ENCODE data around the gene SMYD4.
"Not testable (repeated sequence)": the region's sequence is repeated elsewhere in the genome, so short reads cannot be mapped to it uniquely, and the experiment has no call there.

The SMYD4 gene

DNA sequence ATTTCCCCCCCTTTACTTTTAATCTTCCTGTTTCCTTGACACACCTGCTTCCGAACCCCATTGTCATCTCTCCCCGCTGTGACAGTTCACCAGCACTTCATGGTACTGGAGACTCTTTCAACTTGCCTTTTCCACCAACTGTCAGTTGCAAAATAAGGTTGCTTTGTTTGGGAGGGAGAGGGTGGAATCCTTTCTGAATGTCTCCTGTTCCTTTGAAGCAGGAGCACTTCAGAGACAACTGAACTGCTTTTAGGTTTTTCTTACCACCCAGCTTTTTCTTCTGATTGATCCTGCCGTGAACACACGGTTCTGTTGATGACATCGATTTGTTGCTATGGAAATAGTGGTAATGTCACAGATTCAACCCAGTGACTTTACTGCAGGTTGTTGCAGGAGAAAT, 42.1 kb upstream of the SMYD4 start:
- DNase-seq (ENCODE audit: insufficient read length, low spot score), result no peak
- TF ChIP-seq, protein P1, sequence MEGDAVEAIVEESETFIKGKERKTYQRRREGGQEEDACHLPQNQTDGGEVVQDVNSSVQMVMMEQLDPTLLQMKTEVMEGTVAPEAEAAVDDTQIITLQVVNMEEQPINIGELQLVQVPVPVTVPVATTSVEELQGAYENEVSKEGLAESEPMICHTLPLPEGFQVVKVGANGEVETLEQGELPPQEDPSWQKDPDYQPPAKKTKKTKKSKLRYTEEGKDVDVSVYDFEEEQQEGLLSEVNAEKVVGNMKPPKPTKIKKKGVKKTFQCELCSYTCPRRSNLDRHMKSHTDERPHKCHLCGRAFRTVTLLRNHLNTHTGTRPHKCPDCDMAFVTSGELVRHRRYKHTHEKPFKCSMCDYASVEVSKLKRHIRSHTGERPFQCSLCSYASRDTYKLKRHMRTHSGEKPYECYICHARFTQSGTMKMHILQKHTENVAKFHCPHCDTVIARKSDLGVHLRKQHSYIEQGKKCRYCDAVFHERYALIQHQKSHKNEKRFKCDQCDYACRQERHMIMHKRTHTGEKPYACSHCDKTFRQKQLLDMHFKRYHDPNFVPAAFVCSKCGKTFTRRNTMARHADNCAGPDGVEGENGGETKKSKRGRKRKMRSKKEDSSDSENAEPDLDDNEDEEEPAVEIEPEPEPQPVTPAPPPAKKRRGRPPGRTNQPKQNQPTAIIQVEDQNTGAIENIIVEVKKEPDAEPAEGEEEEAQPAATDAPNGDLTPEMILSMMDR (IDR thresholded peaks at IDR 0.05; ENCODE audit: insufficient read depth, missing control alignments), result no peak
- FAIRE-seq, result no peak

DNA sequence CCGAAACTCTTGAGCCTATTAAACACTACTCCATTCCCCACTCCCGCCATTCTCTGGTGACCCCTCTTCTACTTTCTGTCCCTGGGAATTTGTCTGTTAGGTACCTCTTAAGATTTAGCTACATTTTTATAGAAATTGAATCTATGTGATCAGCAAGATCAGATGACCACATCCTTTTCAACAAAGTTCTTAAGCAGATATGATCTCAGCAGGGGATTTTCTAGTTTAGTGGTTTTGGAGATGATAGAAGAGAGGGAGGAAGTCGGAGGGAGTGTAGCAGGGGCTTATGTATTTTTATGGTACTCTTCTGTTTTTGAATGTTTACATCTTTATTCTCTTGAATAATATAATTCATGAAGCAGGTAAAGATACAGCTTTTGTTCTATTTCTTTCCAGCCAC, 40.9 kb upstream of the SMYD4 start:
- FAIRE-seq (no peak), DNase-seq (ENCODE audit: insufficient read length, low spot score) (no peak)

DNA sequence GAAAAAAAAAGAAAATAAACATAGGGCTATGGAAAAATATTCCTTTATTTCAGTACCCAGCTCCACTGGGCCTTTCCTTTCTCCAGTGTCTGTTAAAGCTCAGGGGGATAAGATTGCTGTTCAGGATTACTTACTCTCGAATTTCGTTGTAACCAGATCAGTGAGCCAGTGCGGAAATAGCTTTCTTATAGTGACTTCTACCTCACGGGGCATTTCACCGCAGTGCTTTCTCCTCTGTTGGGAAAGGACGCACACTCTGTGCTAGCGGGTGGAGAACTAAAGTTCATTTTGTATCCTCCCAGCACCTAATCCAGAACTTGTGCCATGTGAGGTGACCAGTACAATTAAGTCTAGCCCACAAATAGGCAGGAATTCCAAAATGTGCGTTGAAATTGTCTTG, 38.4 kb upstream of the SMYD4 start:
- DNase-seq (ENCODE audit: insufficient read length, low spot score), result no peak
- no peak for FAIRE-seq
- TF ChIP-seq, protein P1 (IDR thresholded peaks at IDR 0.05; ENCODE audit: insufficient read depth, missing control alignments), result no peak

More for the DNA sequence above, 40.9 kb upstream of the SMYD4 start:
- TF ChIP-seq, protein P1 (IDR thresholded peaks at IDR 0.05; ENCODE audit: insufficient read depth, missing control alignments), result no peak

GRCh38 chr17:1867307-1867706, 37.6 kb upstream of the SMYD4 start:
- TF ChIP-seq, protein P1 (IDR thresholded peaks at IDR 0.05; ENCODE audit: insufficient read depth, missing control alignments), result no peak
- DNase-seq (ENCODE audit: insufficient read length, low spot score) (no peak), FAIRE-seq (no peak)

DNA sequence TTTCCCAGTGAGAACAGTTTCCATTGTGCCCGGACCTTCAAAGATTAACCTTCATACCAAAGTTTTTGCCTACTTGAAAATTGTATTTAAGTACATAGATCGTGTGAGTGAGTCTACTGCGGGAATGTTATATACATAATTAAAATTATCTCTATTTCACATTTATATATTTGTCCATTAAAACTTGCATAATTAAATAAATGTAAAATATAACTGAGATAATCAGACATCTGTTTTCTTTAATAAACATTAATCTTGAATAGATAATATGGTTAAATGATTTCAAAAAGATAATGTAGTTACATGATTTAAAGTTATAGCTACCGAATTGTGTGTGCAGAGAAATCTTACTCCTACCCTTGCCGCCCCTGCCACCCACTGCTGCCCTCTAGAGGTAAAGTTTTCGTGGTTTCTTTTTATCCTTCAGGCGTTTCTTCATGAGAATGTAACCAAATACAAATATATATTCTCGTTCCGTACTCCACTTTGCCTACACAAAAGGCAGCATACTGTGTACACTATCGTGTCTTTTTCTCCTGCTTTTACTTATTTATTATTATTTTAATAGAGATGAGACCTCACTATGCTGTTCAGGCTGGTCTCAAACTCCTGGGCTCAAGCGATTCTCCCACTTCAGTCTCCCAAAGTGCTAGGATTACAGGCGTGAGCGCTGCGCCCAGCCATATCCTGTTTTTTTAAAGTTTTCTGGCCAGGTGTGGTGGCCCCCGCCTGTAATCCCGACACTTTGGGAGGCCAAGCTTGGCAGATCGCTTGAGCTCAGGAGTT, 35.7 kb upstream of the SMYD4 start:
- DNase-seq (ENCODE audit: insufficient read length, low spot score) (no peak), FAIRE-seq (no peak)
- TF ChIP-seq, protein P1 (IDR thresholded peaks at IDR 0.05; ENCODE audit: insufficient read depth, missing control alignments), result peak; percentile 37

GRCh38 chr17:1861391-1862010, 31.8 kb upstream of the SMYD4 start:
- TF ChIP-seq, protein P1 (IDR thresholded peaks at IDR 0.05; ENCODE audit: insufficient read depth, missing control alignments), result no peak
- FAIRE-seq, result no peak
- DNase-seq (ENCODE audit: insufficient read length, low spot score), result no peak

DNA sequence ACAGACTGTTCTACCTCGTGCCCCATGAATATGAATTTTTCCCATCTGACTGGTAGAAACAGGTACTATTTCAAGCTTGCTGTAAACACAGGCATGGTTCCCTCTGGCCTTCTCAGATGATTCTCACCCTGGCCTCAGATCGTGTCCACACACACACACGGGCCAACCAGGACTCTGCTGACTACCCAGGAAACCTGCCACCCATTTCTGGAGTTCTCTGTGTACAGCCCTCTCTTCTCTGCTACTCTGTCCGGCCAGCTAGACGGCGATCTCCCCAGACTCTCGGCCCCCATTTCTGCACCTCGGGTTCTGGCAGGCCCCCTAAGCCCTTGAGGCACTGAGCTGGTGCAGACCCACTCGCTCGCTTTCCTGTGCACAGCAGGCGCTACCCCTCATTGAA, 31.3 kb upstream of the SMYD4 start:
- TF ChIP-seq, protein P1 (IDR thresholded peaks at IDR 0.05; ENCODE audit: insufficient read depth, missing control alignments), result no peak
- FAIRE-seq (no peak), DNase-seq (ENCODE audit: insufficient read length, low spot score) (no peak)

DNA sequence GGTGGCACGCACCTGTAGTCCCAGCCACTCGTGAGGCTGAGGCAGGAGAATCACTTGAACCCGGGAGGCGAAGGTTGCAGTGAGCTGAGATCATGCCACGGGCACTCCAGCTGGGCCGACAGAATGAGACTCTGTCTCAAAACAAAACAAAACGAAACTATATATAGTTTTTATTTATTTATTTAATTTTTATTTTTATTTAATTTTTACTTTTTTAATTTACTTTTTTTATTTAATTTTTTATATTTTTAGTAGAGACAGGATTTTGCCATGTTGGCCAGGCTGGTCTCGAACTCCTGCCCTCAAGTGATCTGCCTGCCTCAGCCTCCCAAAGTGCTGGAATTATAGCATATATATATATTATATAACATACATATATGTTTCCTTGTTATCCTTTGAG, 26.8 kb upstream of the SMYD4 start:
- DNase-seq (ENCODE audit: insufficient read length, low spot score); FAIRE-seq: not testable (repeated sequence)
